Fibroblast of skin of scalp (primary cell): ENCODE results near the gene CLEC2D.
"Not testable (repeated sequence)": the region's sequence is repeated elsewhere in the genome, so short reads cannot be mapped to it uniquely, and the experiment has no call there.

Experiments
- DNase-seq: peaks from one replicate; pipeline ENCODE4 v3.0.0-alpha.2; 2013

CLEC2D gene

DNA sequence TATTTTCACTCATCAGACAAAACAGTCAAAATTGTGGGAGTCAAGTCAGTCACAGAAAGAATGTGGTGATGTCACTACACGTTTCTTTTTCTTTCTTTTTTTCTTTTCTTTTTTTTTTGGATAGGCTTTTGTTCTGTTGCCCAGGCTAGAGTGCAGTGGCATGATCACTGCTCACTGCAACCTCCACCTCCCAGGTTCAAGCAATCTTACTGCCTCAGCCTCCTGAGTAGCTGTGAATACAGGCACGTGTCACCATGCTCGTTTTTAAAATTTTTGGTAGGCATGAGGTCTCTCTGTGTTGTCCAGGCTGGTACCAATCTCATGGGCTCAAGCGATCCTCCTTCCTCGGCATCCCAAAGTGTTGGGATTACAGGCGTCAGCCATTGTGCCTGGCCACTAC, 61.1 kb downstream of the CLEC2D start:
- no peak for DNase-seq

DNA sequence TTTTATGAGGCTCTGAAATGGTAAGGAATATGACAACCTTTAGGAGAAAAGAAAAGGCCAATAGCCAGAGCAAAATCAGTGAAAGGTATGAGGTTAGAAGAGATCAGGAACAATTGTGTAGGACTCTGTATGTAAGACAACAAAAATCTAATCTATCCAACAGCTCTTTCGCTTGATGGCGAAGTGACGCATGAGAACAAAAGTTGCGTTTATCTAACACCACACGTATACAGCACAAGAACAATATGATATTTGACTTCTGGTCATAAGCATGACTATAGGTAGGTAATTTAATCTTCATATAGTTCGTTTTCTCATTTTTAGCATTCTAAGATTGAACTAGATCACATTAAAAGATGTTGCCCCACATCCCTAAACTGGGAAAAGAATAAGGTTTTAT, 61.9 kb downstream of the CLEC2D start:
- DNase-seq, result no peak

DNA sequence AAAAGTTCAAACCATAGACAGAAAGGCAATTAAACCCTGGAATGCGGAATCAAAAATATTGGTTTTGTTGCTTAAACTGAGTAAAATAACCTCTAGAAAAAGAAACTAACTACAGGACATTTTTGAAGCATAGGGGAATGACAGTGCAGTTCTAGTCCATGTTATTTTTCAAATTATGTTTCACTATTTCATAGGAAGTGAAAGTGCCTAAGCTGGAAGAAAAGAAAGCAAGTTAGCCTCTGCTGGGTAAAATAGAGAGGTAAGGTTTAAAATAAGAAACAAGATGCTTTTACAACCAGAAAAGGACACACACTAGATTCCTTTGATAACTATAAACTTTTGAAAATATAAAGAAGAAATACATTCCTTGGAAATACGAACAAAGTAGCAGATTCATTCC, 62.3 kb downstream of the CLEC2D start:
- DNase-seq, result no peak

DNA sequence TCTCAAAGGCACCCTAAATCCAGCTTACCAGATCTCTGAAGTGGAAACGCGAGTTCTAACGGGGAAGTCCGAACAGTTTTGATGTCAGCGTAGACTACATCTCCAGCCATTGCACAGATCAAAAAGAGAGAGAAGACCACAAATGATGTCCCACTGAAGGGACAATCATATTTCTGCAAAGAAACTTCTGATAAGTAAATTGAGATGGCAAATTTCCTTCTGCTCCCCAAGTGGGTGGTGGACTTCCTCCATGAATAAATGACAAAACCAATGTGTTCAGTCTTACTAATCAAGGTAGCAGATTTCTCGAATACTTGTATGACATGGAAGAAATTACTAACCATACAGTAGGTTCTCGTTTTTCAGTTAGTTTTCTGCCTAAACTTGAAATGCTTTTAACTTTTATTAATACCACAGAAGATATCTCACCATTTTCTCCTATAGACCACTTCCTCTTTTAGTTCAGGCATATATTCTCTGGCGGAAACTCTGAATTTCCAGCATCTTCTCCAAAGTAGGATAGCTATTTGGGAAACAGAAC, 63.5 kb downstream of the CLEC2D start, which contains the start of gene CLECL1:
TSS of gene CLECL1 (minus strand) at position 177 of the 541 bp plus-strand sequence.
- no peak for DNase-seq

DNA sequence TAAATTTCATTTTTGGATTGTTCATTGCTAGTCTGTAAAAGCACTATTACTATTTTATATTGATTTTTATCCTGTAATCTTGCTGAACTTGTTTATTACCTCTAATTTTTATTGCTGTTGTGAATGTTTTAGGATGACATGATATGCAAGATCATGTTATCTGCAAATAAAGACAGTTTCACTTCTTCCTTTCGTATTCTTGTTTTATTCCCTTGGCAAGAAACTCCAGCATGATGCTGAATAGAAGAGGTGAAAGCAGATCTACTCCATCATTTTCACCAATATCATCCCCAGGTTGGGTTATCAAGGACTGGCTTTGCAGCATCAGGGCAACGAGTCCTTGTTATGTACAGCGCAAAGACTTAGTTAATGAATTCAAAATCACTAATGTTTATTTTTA, 66.1 kb downstream of the CLEC2D start:
- DNase-seq, result no peak

DNA sequence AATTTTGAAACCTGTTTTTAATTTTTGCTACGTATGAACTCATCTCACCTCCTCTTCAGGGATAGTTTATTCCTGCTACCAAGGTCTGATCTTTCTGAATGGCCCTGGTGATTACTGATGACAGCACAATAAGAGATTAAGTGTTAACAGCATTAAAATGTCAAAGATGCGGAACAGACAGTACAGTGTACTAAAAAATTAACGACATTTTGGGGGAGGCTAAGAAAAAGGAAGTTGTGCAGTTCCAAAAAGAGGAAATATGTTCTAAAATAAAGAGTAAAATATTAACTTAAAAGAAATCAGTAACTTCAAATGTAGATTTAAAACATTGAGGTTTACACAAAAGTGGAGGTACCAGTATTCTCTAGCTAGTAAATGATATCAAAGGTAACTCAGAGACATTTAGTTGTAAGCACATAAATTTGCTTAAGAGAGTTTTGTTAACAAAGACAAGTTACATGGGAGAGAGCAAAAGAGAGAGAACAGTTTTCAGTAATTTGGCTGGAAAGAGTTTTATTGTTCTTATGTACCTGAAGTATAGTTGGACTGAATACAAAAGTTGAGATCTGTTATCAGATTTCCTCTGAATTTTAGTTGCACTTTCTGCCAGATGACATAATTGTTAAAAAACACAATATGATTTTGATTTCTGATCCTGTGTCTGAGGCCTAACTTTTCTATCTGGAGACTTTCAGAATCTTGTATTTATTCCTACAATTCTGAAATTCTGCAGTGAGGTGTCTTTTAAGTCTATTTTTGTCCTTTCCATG, 67.6 kb downstream of the CLEC2D start:
- no peak for DNase-seq

DNA sequence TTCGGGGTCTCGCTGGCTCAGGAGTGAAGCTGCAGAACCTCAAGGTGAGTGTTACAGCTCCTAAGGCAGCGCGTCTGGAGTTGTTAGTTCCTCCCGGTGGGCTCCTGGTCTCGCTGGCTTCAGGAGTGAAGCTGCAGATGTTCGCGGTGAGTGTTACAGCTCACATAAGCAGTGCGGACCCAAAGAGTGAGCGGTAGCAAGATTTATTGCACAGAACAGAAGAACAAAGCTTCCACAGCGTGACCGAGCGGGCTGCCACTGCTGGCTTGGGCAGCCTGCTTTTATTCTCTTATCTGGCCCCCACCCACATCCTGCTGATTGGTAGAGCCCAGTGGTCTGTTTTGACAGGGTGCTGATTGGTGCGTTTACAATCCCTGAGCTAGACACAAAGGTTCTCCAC, 69.4 kb downstream of the CLEC2D start:
- DNase-seq, result not testable (repeated sequence)

DNA sequence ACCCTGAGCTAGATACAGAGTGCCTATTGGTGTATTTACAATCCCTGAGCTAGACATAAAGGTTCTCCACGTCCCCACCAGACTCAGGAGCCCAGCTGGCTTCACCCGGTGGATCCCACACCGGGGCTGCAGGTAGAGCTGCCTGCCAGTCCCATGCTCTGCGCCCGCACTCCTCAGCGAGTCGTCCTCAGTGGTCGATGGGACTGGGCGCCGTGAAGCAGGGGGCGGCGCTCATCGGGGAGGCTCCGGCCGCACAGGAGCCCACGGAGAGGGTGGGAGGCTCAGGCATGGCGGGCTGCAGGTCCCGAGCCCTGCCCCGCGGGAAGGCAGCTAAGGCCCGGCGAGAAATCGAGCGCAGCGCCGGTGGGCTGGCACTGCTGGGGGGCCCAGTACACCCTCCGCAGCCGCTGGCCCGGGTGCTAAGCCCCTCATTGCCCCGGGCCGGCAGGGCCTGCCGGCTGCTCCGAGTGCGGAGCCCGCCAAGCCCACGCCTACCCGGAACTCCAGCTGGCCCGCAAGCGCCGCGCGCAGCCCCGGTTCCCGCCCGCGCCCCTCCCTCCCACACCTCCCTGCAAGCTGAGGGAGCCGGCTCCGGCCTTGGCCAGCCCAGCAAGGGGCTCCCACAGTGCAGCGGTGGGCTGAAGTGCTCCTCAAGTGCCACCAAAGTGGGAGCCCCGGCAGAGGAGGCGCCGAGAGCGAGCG, 70.0 kb downstream of the CLEC2D start:
- DNase-seq, result not testable (repeated sequence)

DNA sequence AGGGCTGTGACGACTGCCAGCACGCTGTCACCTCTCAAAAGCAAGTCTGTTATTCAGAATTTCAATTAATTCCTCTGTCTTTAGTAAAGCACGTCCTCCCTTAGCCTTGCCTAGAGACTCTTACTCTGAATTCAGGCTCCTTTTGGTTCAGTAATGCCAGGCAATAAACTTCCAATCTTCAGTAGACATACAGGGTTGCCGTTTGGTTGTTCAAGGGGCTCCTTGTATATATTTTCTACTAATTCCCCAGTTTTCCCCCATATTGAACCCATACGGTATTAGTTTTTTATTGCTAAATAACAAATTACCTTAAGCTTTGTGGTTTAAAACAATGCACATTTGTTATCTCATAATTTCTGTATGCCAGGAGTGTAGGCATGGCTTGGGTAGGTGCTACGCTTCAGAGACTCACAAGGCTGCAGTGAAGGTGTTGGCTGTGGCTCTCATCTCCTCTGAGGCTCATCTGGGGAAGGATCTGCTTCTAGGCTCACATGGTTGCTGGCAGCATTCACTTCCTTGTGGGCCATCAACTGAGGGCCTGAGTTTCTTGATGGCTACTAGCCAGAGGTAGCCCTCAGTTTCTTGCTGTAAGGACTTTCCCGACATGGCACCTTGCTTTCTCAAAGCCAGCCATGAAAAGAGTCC, 70.7 kb downstream of the CLEC2D start:
- DNase-seq, result no peak

DNA sequence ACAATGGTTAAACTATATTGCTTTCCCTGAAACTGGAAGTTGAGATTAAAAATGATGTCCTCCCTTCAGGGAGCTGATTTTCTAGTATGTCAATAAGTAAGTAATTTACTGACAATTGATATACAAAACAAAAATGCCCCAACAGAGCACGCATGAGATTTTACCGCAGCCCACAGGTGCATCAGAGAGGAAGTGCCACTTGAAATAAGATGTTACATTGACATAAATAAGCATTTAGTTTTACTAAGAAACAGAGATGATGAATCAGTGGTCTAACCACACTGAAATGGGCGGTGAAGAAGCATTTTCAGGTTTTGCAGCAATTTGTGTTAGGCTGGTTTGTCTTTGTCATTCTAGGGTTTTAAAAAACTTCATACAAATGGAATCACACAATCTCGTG, 72.2 kb downstream of the CLEC2D start:
- no peak for DNase-seq

DNA sequence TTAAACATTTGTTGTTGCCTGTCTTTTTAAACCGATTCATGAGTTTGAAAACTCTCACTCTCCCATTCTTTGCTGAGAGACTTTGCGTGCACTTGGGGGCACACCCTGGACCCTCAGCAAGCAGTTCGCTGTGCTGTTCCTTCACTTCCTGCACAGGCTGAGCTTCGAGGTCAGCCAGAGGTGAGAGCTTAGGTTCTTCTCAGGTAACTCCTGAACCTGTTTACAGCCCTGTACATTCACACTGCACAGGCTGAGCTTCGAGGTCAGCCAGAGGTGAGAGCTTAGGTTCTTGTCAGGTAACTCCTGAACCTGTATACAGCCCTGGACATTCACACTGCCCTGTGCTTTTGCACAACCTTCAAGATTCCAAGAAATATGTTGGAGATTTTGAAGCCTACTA, 73.1 kb downstream of the CLEC2D start:
- DNase-seq, result no peak

DNA sequence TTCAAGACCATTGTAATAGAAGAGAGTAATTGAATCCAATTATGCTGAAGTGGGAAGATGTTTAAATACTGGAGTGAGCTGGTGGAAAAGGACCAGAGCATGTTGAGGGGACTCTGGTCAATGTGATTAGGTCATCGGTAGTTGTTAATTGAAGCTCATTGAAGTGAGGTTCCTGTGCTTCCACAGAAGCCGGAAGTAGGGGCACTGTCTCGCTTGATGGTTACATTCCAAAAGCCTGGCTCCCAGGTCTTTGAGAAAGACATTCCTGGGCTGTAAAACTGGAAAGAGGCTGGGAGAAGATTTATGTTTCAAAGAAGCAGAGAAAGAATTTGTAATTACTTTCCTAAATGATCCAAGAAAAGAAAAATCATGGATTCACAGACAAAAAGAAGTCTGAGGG, 75.7 kb downstream of the CLEC2D start:
- DNase-seq, result no peak
